Motor neuron (in vitro differentiated cells): ENCODE measurements around the gene ADA. TPM values are rescaled to one million over a fixed set of nuclear protein-coding genes. Genes with fewer than 3 reads are reported as not detected.
A peak's percentile ranks its signal among the peaks of the same experiment; 100 is the strongest.

ENCODE experiments used
- ATAC-seq, 8 experiments: fragments of 200-7000 bp; cut with Tn5 transposase; replicated peaks in 6 of 8; 2 replicates each; pipeline ENCODE4 v1.8.0; 2021; ENCODE audit warnings: mild to moderate bottlenecking in 8 of 8, moderate library complexity in 8 of 8
- H3K27ac ChIP-seq, 2 donors: fragments of 250-450 bp; sonication (Bioruptor Pico); 2 replicates each; pipeline ENCODE4 v1.9.0; 2021; ENCODE audit warnings: antibody characterized with exemption in 2 of 2, mild to moderate bottlenecking in 2 of 2, moderate library complexity in 1 of 2
- H3K4me1 ChIP-seq, 2 donors: fragments of 250-450 bp; sonication (Bioruptor Pico); replicated peaks in 1 of 2; 2 replicates each; pipeline ENCODE4 v1.6.1; 2021; ENCODE audit warnings: antibody characterized with exemption in 2 of 2, mild to moderate bottlenecking in 2 of 2, moderate library complexity in 1 of 2
- H3K4me3 ChIP-seq, 5 donors: fragments of 250-450 bp; sonication (Bioruptor Pico); 2 replicates each; pipeline ENCODE4 v1.9.0; 2021; ENCODE audit warnings: antibody characterized with exemption in 5 of 5, mild to moderate bottlenecking in 5 of 5, moderate library complexity in 4 of 5
- WGBS, 10 experiments: fragments of 450-650 bp; shearing (Covaris generic); methylation state at CpG; one replicate each; pipeline ENCODE4 v1.0.0; 2022; 5-methylcytosine and 5-hydroxymethylcytosine counted together
- in situ Hi-C, 9 experiments: fragments of 400-800 bp; cut with MboI; loops; one replicate each; pipeline ENCODE4 v1.15.0; 2021; ENCODE audit warnings: low sequenced_read_pairs in 9 of 9, low pct_unique_long_range_greater_than_20kb in 2 of 9; ENCODE audit not compliant: unreplicated experiment in 9 of 9
- total RNA-seq, 8 experiments: library from RNA; unstranded; fragments of 300-600 nt; gene quantifications; 2 replicates each; pipeline versions ENCODE4 v1.2.3 to v1.2.4, GENCODE V29; 2022

ADA gene
- total RNA-seq, 8 experiments from 2014 or later = 1.9 to 8.9 (median 4.7) TPM

DNA sequence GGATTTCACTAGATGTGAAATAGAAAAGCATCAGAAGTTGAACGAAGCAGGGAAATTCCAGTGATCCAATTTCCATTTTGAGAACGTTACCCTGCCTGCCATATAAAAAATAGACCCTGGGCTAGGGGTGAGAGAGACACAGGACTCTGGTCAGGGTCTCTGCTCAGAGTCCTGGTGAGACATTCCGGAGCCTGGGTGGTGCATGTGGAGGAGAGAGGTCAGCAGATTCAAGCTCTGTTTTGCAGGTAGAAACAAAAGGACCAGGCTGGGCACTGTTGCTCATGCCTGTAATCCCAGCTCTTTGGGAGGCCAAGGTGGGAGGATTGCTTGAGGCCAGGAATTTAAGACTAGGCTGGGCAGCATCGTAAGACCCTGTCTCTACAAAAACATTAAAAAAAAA, 51.2 kb downstream of the ADA start:
- WGBS, 10 experiments = 52 to 100% (median 89%) methylated on average over 2 to 4 of the region's 4 CpGs; no CpG with 5 or more reads in 3 of the 10 experiments
- in situ Hi-C loops = loop anchor here in 3 of 9 experiments (25.0 kb wide), 3 partner anchors 88 to 213 kb away; partner anchors contain the start of genes TTPAL (in 2 of the 3) and SERINC3 (in 1 of the 3)
- Histone ChIP-seq H3K4me1 (peaks cover 0 to 9% of the 10 kb centered on the region in 2 donors), H3K27ac (no peak overlapping the region), H3K4me3 (no peak overlapping the region)
- no peak for ATAC-seq

DNA sequence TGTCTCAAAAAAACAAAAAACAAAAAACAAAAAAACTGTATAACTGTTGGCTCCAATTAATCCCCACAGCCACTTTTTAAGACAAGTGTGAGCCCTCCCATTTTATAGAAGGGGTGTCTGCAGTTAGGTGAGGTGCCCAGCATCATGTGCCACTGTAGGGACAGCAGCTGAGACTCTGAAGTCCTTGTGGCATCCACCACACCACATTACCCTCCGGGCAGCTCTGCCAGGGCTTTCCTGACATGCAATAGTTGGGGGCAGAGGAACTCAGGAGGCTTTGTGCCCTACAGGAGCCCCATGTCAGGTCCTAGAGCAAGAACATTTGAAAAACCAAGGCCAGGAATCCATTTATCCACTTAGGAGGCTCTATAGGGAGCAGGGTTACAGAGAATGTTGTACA, 51.8 kb downstream of the ADA start:
- Histone ChIP-seq H3K4me3 (no peak overlapping the region), H3K4me1 (peaks cover 0 to 9% of the 10 kb centered on the region in 2 donors), H3K27ac (no peak overlapping the region)
- in situ Hi-C loops = loop anchor here in 3 of 9 experiments (25.0 kb wide), 3 partner anchors 87 to 212 kb away; partner anchors contain the start of genes TTPAL (in 2 of the 3) and SERINC3 (in 1 of the 3)
- whole genome bisulfite sequencing, 10 experiments = 100% methylated on average over 1 of the region's 1 CpG; no CpG with 5 or more reads in 8 of the 10 experiments
- ATAC-seq = no peak

DNA sequence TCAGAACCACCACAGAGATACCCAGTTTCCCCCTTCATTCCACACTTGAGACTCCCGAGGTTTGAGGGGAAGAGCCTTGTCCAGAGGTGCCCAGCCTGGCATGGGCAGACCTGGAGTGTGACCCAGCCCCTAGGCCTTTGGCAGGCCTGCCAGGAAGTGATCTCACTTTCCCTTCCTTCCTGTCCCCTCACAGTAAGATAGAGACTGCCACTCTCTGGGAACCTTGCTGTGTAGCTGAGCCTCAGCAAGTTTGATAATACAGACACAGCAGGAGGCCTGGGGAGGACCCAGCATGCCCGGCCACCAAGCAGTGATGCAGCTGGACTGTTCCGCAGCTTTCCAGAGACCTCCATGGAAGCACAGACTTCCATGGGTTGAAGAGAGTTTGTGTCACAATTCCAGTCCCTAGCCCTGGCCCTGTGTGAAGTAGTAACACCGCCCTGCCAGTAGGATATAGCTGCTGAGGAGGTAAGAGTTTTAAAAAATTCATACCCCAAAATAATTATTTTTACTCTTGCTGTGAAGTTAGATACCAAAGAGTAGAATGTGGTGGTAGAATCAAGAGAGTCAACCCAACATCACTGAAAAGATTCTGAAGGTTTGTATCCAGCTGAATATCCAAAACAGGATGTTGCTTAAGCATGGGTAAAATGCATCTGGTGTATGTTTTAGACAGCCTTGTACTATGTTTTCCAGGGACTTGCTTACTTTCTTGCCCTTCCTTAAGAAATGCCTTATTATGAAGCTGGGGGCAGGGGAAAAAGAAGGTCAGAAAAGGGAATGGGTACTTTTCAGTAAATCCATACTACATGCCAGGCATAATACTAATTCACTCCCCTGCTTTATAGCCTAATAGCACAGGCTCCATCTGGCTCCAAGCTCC, 52.8 kb downstream of the ADA start:
- 40 to 93% (median 70%) methylated on average over 1 to 3 of the region's 4 CpGs; no CpG with 5 or more reads in 4 of the 10 experiments for WGBS, 10 experiments
- in situ Hi-C loops = no loop called here
- ATAC-seq = peak in 1 of 8 experiments; percentile 46
- H3K4me3 ChIP-seq = no peak overlapping the region
- H3K4me1 ChIP-seq = peaks cover 0 to 9% of the 10 kb centered on the region in 2 donors
- no peak overlapping the region for H3K27ac ChIP-seq

DNA sequence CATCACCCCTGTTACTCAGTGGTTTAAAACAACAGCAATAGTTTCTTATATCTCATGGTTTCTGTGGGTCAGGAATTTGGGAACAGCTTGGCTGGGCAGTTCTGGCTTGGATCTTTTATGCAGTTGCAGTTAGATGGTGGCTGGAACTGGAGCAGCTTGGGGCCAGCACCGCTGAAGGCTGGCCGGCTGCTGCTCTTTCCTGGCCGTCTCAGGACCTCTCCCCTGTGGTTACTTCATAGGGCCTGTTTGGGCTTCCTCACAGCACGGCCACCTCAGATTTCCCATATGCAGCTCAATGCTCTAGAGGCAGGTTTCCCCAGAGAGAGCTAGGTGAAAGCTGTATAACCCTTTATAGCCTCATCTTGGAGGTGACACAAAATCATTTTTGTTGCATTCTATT, 53.6 kb downstream of the ADA start:
- no peak for ATAC-seq
- in situ Hi-C loops = no loop called here
- H3K4me3 ChIP-seq = no peak overlapping the region
- peaks cover 0 to 9% of the 10 kb centered on the region in 2 donors for H3K4me1 ChIP-seq
- WGBS, 10 experiments = 60 to 100% (median 70%) methylated on average over 1 to 4 of the region's 4 CpGs; no CpG with 5 or more reads in 4 of the 10 experiments
- peak overlapping the region in 1 of 2 donors; percentile 14 for H3K27ac ChIP-seq

DNA sequence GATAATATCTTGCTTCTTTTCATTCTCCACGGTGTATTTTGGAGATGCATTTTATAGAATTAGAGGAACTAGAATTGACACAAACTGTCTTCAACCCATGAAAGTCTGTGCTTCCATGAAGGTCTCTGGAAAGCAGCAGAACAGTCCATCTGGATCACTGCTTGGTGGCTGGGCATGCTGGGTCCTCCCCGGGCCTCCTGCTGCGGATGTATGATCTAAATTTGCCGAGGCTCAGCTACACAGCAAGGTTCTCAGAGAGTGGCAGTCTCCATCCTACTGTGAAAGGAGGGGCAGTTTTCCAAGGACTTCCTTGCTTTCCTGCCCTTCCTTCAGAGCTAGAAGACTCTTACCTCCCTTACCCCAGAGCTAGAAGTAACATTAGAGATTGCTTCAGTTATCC, 54.0 kb downstream of the ADA start:
- WGBS, 10 experiments = 40 to 100% (median 78%) methylated on average over 1 to 4 of the region's 4 CpGs; no CpG with 5 or more reads in 1 of the 10 experiments
- Histone ChIP-seq H3K4me1 (peaks cover 0 to 9% of the 10 kb centered on the region in 2 donors), H3K27ac (no peak overlapping the region), H3K4me3 (no peak overlapping the region)
- ATAC-seq = no peak
- in situ Hi-C loops = no loop called here

DNA sequence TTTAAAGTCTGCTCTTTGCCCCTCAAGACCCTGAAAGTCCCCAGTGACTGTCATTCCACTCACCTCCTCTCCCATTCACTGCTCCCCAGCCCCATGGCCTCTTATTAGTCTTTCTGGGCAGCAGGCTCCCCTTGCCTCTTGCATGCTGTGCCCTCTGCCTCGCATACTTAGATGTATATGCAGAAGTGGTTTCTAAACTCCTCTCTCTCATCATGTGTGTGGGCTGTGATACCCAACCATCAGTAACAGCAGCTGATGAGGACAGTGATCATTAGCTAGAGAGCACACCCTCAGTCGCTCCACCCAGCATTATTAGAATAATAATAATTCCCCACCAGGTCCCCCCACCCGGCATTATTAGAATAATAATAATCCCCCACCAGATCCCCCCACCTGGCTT, 54.6 kb downstream of the ADA start:
- peak in 1 of 8 experiments; percentile 17 for ATAC-seq
- no peak overlapping the region for H3K4me3 ChIP-seq
- no peak overlapping the region for H3K27ac ChIP-seq
- WGBS, 10 experiments = 50% methylated on average over 1 to 3 of the region's 3 CpGs; no CpG with 5 or more reads in 8 of the 10 experiments
- peaks cover 0 to 8% of the 10 kb centered on the region in 2 donors for H3K4me1 ChIP-seq
- in situ Hi-C loops = no loop called here

DNA sequence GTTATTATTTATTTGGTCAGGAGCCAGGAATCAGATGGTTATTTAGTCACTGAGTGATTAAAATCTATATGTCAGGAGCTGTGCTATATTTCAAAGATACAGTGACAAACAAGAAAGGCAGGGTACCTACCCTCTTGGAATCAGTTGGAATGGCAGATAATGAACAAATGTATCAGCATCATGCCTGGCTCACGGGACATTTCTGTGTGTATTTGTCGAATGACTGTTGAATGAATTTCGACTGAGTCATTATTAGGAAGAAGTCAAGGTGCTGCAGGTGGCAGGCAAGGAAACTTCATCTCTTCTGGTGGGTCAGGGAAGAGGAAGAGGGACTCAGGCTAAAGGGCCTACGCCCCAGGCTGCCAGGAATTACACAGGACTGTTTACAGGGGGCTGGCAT, 55.5 kb downstream of the ADA start:
- Histone ChIP-seq H3K4me3 (no peak overlapping the region), H3K27ac (no peak overlapping the region), H3K4me1 (peaks cover 0 to 4% of the 10 kb centered on the region in 2 donors)
- WGBS, 10 experiments = 74 to 100% (median 90%) methylated on average over 2 to 3 of the region's 4 CpGs; no CpG with 5 or more reads in 3 of the 10 experiments
- ATAC-seq = no peak
- in situ Hi-C loops = no loop called here

DNA sequence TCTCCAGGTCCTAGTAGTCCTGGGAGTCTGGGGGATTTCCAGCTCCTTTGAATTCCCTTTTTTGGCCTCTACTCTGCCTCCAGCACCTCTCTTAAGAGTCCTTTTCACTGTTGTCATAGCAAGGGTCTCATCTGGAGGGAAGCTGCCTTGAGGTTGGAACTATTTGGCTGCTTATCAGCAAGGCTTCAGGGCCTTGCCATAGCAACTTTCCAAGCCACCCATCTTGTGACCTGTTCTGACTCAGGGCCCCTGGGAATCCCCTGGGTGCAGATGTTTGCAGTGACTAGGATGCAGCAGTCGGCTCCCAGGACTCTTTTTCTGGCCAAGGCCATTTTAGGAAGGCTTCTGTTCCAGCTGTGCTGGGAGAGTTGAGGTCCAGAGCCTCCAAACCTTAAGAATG, 56.8 kb downstream of the ADA start:
- peak in 4 of 8 experiments; percentile 30 to 92 (median 64) for ATAC-seq
- Histone ChIP-seq H3K4me1 (peaks cover 0 to 4% of the 10 kb centered on the region in 2 donors), H3K27ac (no peak overlapping the region), H3K4me3 (no peak overlapping the region)
- in situ Hi-C loops = no loop called here
- WGBS, 10 experiments = 0 to 80% (median 22%) methylated on average over 1 of the region's 1 CpG; no CpG with 5 or more reads in 7 of the 10 experiments

DNA sequence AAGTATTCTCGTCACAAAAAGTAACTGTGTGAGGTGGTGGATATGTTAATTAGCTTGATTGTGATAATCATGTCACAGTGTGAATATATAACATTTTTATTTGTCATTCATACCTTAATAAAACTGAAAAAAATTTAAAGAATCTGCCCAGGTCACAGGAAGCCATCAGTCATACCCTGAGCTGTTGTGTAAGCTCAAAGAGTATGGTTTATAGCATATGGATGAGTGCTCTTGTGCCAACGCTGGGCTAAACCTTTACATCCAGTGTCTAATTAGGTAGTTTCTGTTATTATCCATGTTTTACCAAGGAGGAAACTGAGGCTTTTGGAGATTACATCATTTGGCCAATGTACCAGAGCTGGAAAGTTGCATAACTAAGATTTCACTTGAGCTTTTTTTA, 57.7 kb downstream of the ADA start:
- no peak for ATAC-seq
- H3K4me1 ChIP-seq = peaks cover 0 to 4% of the 10 kb centered on the region in 2 donors
- no peak overlapping the region for H3K27ac ChIP-seq
- in situ Hi-C loops = no loop called here
- 58 to 100% (median 87%) methylated on average over 1 to 2 of the region's 2 CpGs; no CpG with 5 or more reads in 2 of the 10 experiments for WGBS, 10 experiments
- H3K4me3 ChIP-seq = no peak overlapping the region

DNA sequence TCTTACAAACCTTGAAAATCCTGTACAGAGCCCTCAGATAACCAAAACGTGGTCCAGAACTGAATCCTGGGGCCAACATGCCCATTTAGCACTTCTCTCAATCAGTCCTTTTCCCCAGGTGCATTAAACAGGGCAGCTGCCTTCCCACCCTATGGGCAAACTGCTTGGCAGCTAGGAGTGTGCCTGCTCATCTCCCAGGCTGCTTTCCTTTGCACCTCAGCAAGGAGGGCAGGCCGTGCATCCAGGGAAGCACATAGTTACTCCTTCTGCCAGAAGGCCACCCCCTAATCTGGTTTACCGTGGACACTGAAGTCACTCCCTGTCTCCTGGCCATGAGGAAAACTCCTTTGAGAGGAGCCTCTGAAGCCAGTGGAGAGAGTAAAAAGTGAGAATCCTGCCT, 59.1 kb downstream of the ADA start:
- 80 to 100% (median 83%) methylated on average over 1 to 3 of the region's 3 CpGs; no CpG with 5 or more reads in 3 of the 10 experiments for WGBS, 10 experiments

DNA sequence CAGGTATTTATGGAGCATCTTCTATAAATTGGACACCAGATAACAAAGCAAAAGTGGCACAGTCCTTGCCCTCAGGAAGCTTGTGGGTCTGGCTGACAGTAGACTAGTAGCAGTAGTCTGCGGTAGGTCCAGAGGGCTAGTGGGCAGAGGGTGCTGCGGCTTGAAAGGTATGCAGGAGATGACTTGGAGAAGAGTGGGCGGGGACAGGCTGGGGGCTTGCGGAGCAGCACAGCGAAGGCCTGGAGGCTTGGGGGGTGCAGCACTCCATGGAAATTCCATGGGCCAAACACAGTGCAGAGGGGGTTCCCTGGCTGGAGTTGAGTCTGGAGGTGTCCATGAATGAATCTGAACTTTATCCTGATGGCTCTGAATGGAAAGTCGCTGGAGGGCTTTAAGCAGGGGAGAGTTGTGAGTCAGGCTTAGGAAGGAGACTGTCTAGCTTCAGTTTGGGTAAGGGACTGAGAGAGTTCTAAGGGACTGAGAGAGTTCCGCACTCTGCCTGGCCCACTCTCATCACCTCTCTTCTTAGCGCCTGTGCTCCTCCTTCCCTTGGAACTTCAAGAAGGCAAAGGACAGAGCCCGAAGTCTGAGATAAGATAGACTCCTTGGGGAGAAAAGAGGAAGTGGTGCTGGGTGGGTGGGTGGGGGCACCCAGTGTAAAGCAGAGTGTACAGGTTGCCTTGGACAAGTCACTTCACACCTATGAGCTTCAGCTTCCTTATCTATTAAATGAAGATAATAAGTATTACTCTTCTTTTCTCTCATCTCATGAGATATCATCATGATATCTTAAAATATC, 60.3 kb downstream of the ADA start:
- H3K4me1 ChIP-seq = peaks cover 0 to 8% of the 10 kb centered on the region in 2 donors
- no peak overlapping the region for H3K4me3 ChIP-seq
- WGBS, 10 experiments = 80 to 100% (median 88%) methylated on average over 1 to 5 of the region's 9 CpGs; no CpG with 5 or more reads in 4 of the 10 experiments
- in situ Hi-C loops = no loop called here
- no peak for ATAC-seq
- no peak overlapping the region for H3K27ac ChIP-seq

More for the DNA sequence above, 59.1 kb downstream of the ADA start:
- Histone ChIP-seq H3K27ac (no peak overlapping the region), H3K4me1 (peaks cover 0 to 4% of the 10 kb centered on the region in 2 donors), H3K4me3 (no peak overlapping the region)
- in situ Hi-C loops = no loop called here
- ATAC-seq = no peak

DNA sequence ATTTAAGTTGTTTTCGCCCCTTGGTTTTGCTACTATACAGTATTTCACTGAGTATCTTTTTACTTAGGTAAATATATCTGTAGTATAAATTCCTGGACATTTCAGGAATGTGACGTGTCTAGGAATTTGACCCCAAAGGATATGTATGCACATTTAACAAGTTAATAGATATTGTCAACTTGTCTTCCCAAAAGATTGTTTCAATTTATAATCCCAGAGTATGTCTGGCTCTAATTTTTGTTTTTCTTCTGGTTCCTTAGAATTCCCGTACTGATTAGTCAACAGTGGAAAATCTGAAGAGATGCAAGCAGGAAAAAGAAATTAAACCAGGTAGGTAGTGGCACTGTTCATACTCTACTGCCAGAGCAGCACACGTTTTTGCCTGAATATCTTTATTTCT, 62.0 kb downstream of the ADA start:
- Histone ChIP-seq H3K4me1 (peaks cover 0 to 12% of the 10 kb centered on the region in 2 donors), H3K4me3 (no peak overlapping the region), H3K27ac (no peak overlapping the region)
- no peak for ATAC-seq
- in situ Hi-C loops = no loop called here
- 59 to 91% (median 75%) methylated on average over 3 to 4 of the region's 4 CpGs; no CpG with 5 or more reads in 1 of the 10 experiments for WGBS, 10 experiments
